Fibroblast of villous mesenchyme (primary cell): Measurements from ENCODE around the gene SLC25A10. TPM values are rescaled to one million over a fixed set of nuclear protein-coding genes. Genes with fewer than 3 reads are reported as not detected.
"Not testable (repeated sequence)": the region's sequence is repeated elsewhere in the genome, so short reads cannot be mapped to it uniquely, and the experiment has no call there.

Experiments used
- DNase-seq: peaks from one replicate; pipeline ENCODE4 v3.0.0-alpha.2; 2010; ENCODE audit warnings: low read depth
- H3K4me3 ChIP-seq: 2 replicates; pipeline ENCODE4 v1.5.1; 2011; ENCODE audit warnings: low read depth, mild to moderate bottlenecking, low read length
- total RNA-seq: library from RNA; depleted of rRNA; stranded (reverse); fragments of >200 nt; gene quantifications from 2 replicates; pipeline ENCODE4 v1.2.3, GENCODE V29; 2012
- TF ChIP-seq, protein P1 (sequence below): IDR thresholded peaks from 2 replicates; pipeline ENCODE4 v1.5.1; 2012; ENCODE audit warnings: low read depth, mild to moderate bottlenecking, low read length; ENCODE audit not compliant: insufficient read depth

The SLC25A10 gene
- total RNA-seq, 1 donor: 13.8 TPM

DNA sequence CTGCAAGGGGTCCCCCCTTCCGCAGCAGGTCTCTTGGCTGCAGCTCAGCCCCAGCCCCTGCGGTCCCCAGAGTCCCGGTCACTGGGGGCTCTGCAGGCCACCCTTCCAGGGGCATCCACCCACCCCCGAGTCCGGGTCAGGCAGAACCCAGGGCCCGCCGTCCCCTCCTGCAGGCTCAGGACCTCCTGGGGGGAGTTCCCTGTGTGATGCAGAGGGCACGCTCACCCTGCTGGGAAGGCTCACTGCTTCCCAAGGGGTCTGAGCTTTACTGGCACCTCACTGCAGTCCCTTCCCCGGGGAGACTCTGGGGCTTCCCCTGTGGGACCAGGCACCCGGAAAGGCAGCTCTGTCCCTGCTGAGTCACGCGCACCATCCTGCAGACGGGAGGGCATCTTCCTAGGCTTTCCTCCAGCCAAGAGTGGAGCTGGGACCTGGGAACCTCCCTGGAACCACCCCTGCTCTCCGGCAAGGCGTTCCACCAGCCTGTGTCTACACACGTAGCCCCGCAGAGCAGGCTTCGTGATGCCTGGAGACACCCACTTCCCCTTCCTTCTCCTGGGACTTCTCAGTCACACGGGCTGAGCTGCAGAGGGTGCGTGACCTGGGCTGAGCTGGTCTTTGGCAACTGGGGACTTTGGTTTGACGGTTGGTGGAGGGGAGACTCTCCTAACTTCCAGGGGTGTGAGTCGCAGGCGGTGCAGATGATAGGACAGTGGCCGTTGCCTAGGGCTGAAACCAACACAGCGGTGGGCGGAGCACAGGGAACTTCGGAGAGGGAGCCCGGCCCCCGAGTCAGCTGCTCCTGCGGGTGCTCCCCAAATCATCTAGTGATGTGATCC is 23.4 kb downstream of the SLC25A10 start:
- H3K4me3 ChIP-seq: peak overlapping the region; percentile 23
- peak; percentile 33 for DNase-seq

DNA sequence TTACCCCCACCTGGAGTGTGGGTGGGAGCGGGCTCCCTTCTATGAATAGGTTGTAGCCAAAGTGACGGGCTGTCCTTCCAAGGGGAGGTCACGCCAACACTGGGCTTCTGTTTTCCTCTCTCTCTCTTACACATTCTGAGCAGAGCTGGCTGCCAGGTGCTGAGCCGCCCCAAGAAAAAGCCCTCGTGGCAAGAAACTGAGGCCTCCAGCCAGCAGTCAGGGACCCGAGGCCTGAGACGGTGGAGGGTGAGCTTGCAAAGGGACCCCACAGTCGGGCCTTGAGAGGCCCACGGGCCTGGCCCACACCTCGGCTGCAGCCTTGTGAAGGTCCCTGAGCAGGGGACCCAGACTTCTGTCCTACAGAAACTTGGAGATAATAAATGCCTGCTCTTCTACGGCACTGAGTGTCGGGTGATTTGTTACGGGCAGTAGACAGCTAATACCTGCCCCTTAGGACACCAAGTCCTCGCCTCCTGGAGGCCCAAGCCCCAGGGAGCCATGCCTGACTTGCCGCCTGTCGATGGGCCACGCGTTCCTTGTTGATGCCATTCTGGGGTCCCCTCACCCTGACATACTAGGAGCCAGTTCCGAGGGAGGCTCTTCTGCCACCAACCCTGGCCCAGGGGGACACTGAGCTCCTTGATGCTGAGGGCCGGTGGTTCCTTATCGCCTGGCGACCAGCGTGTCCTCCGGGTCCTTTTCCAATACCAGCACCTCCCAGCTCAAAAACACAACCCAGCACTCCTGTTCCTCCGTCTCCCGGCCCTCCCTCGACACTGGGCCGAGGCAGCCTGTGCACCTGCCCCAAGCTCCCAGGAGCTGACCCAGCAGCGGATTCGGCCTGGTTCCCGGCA is 26.1 kb downstream of the SLC25A10 start:
- H3K4me3 ChIP-seq: no peak overlapping the region
- TF ChIP-seq, protein P1, sequence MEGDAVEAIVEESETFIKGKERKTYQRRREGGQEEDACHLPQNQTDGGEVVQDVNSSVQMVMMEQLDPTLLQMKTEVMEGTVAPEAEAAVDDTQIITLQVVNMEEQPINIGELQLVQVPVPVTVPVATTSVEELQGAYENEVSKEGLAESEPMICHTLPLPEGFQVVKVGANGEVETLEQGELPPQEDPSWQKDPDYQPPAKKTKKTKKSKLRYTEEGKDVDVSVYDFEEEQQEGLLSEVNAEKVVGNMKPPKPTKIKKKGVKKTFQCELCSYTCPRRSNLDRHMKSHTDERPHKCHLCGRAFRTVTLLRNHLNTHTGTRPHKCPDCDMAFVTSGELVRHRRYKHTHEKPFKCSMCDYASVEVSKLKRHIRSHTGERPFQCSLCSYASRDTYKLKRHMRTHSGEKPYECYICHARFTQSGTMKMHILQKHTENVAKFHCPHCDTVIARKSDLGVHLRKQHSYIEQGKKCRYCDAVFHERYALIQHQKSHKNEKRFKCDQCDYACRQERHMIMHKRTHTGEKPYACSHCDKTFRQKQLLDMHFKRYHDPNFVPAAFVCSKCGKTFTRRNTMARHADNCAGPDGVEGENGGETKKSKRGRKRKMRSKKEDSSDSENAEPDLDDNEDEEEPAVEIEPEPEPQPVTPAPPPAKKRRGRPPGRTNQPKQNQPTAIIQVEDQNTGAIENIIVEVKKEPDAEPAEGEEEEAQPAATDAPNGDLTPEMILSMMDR: no peak

More for the DNA sequence above, 23.4 kb downstream of the SLC25A10 start:
- TF ChIP-seq, protein P1: no peak

DNA sequence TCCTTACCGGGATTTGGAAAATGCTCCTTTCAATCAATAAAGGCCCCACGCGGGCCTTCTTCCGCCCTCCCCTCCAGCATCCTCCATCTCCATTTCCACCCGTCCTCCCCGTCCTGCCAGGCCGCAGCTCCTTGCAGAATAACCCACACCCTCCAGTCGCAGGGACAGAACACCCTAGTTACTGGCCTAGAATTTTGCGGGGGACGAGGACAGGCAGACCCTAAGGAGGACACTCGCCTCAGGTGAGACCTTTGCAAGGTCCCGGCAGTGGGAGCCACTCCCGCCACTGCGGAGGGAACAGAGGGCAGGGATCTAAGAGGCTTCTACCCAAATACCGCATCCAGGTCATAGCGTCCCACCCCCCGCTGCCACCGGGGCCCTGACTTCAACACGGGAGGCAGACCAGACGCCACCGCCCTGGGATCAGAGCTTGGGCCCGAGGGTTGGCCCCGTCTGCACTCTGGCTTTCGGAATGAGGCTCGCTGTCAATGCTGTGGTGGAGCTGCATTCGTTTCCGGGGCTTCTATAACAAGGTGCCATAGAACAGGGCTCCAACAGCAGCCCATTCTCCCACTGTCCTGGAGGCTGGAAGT is 26.8 kb downstream of the SLC25A10 start:
- no peak overlapping the region for H3K4me3 ChIP-seq
- DNase-seq: no peak
- TF ChIP-seq, protein P1: no peak

More for the DNA sequence above, 26.1 kb downstream of the SLC25A10 start:
- no peak for DNase-seq

DNA sequence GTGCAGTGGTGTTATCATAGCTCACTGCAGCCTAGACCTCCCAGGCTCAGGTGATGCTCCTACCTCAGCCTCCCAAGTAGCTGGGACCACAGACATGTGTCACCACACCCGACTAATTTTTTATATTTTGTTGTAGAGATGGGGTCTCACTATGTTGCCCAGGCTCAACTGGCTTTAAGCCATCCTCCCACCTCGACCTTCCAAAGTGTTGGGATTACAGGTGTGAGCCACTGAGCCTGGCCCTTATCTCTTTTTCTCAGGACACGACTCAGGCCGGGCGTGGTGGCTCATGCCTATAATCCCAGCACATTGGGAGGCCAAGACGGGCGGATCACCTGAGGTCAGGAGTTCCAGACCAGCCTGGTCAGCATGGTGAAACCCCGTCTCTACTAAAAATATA is 27.5 kb downstream of the SLC25A10 start:
- not testable (repeated sequence) for H3K4me3 ChIP-seq

DNA sequence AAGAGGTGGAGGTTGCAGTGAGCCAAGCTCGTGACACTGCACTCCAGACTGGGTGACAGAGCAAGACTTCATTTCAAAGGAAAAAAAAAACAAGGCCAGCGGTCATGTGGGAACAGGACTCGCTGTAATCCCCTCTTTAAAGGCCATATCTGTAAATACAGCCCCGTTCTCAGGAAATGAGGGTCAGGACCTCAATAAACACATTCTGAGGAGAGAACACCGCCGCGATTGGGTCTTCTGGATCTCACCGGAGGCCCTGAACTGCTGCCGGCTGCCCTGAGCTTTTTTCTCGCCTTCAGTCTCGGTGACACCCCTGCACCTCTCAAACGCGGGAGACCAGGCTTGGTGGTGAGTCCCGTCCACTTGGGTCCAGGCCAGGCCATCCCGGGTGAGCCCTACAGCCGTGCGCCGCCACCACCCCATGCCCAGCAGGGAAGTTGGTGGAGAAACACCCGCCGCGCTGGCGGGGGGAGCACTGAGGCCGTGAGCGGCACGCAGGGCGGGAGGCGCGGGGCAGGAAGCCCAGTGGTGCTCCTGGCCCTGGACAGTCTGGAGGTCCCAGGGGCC is 28.4 kb downstream of the SLC25A10 start:
- DNase-seq: peak; percentile 54

More for the DNA sequence above, 27.5 kb downstream of the SLC25A10 start:
- not testable (repeated sequence) for DNase-seq

DNA sequence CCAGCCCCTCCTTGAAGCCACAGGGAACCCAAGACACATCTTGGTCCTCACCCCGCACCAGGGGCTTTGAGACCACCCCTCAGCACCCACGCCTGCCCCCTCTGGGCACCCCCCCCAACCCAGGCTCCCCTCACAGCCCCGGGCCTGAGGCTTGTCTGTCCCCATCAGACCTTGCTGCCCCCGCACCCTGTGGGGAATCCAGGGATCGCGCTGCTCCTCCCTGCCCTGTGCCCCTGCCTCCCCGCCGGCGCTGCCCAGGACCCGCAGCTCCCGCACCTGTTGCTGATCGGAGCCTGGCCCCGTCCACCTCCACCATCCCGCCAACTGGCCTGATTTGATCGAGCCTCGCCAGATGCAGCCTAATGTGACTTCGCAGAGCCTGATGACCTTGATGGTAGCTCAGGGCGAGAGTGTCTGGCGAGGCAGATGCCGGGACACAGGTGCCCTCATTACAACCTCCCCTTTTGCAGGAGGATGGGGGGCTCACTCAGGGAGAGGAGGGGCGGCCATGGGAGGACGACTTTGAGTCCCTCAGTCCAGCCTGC is 29.0 kb downstream of the SLC25A10 start:
- TF ChIP-seq, protein P1: no peak
- DNase-seq: no peak
- no peak overlapping the region for H3K4me3 ChIP-seq

More for the DNA sequence above, 28.4 kb downstream of the SLC25A10 start:
- H3K4me3 ChIP-seq: no peak overlapping the region
- TF ChIP-seq, protein P1: no peak
